ENCODE data around the gene MADD. TPM values are rescaled to one million over a fixed set of nuclear protein-coding genes. Genes with fewer than 3 reads are reported as not detected.

The MADD gene
- polyA plus RNA-seq, 1 donor from 2014 or later, result 66.9 TPM

DNA sequence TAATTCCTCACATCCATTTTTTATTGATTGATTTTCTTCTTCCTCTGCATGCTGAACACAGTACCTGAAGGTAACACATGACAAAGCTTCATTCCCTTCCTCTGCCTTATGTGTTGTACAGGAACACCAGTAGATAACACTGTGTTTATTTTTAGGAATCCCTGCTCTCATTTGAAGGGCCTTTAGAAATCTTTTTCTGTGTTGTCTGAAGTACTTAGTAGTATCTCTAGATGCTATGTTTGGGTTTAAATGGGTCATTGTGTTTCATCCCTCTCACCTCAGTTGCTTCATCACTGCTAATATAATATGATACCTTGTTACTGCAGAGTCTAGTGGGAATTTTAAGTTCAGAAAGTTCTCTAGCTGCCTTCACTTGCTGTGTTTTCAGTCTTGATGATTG lies 10.2 kb downstream of the MADD start:
- H3K9me2 ChIP-seq (ENCODE audit: insufficient read depth, low read length), result no peaks in the 10 kb centered on the region
- no peaks in the 10 kb centered on the region for H3F3A ChIP-seq (ENCODE audit: insufficient read depth, low read length, poor library complexity, severe bottlenecking)
- no peak overlapping the region for H3K9ac ChIP-seq (ENCODE audit: low read length)
- no peaks in the 10 kb centered on the region for H3K36me3 ChIP-seq (ENCODE audit: insufficient read depth, low read length)
- TF ChIP-seq RAD21 (conservative IDR thresholded peaks at IDR 0.05), result no peak
- H3K27me3 ChIP-seq (ENCODE audit: insufficient read depth, low read depth, low read length), result no peaks in the 10 kb centered on the region
- H3K27ac ChIP-seq (ENCODE audit: low read length), result no peak overlapping the region
- peaks cover under 1% of the 10 kb centered on the region for H3K79me2 ChIP-seq (replicated peaks; ENCODE audit: insufficient read depth, low read length)
- H3K4me2 ChIP-seq (ENCODE audit: low read length), result no peak overlapping the region
- H2AFZ ChIP-seq (ENCODE audit: low read depth, low read length), result no peak overlapping the region
- H4K20me1 ChIP-seq (ENCODE audit: insufficient read depth), result no peaks in the 10 kb centered on the region
- no peaks in the 10 kb centered on the region for H3K9me3 ChIP-seq (ENCODE audit: low read length)
- no peak overlapping the region for H3K4me3 ChIP-seq (ENCODE audit: low read length)

DNA sequence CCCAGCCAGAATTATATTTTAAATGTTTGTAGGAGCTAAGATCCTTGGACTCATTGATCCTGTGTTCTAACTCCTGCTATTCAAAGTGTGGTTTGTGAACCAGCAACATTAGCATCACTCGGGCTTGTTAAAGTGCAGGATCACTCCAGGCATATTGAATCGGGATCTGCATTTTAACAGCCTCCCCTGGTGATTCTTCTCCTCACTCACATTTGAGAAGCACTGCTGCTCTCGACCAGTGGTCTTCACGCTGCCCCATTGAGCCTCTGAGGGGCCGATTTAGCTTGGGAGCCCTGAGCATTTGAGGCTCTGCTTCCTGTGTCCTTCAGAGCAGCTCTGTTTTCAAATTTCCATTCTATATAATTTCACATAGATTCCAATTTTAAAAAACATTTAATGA lies 10.9 kb downstream of the MADD start:
- Histone ChIP-seq H3F3A (ENCODE audit: insufficient read depth, low read length, poor library complexity, severe bottlenecking) (no peaks in the 10 kb centered on the region), H4K20me1 (ENCODE audit: insufficient read depth) (no peaks in the 10 kb centered on the region), H3K4me3 (ENCODE audit: low read length) (no peak overlapping the region), H3K4me2 (ENCODE audit: low read length) (no peak overlapping the region), H3K27me3 (ENCODE audit: insufficient read depth, low read depth, low read length) (no peaks in the 10 kb centered on the region), H3K9me2 (ENCODE audit: insufficient read depth, low read length) (no peaks in the 10 kb centered on the region), H3K9ac (ENCODE audit: low read length) (no peak overlapping the region), H2AFZ (ENCODE audit: low read depth, low read length) (no peak overlapping the region), H3K36me3 (ENCODE audit: insufficient read depth, low read length) (no peaks in the 10 kb centered on the region), H3K9me3 (ENCODE audit: low read length) (no peaks in the 10 kb centered on the region), H3K27ac (ENCODE audit: low read length) (no peak overlapping the region), H3K79me2 (replicated peaks; ENCODE audit: insufficient read depth, low read length) (no peaks in the 10 kb centered on the region)
- TF ChIP-seq EP300 (conservative IDR thresholded peaks at IDR 0.05; ENCODE audit: poor library complexity, severe bottlenecking) (no peak), MXI1 (conservative IDR thresholded peaks at IDR 0.05; ENCODE audit: poor library complexity, severe bottlenecking) (no peak), TAF1 (IDR thresholded peaks at IDR 0.05; ENCODE audit: low read depth) (no peak), EZH2 (IDR thresholded peaks at IDR 0.05; ENCODE audit: borderline replicate concordance, insufficient read depth, low read length, poor library complexity, severe bottlenecking) (no peak), SMC3 (conservative IDR thresholded peaks at IDR 0.05; ENCODE audit: poor library complexity) (no peak), RAD21 (conservative IDR thresholded peaks at IDR 0.05) (no peak), POLR2AphosphoS5 (IDR thresholded peaks at IDR 0.05) (no peak)
- TF ChIP-seq, protein P1, sequence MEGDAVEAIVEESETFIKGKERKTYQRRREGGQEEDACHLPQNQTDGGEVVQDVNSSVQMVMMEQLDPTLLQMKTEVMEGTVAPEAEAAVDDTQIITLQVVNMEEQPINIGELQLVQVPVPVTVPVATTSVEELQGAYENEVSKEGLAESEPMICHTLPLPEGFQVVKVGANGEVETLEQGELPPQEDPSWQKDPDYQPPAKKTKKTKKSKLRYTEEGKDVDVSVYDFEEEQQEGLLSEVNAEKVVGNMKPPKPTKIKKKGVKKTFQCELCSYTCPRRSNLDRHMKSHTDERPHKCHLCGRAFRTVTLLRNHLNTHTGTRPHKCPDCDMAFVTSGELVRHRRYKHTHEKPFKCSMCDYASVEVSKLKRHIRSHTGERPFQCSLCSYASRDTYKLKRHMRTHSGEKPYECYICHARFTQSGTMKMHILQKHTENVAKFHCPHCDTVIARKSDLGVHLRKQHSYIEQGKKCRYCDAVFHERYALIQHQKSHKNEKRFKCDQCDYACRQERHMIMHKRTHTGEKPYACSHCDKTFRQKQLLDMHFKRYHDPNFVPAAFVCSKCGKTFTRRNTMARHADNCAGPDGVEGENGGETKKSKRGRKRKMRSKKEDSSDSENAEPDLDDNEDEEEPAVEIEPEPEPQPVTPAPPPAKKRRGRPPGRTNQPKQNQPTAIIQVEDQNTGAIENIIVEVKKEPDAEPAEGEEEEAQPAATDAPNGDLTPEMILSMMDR (IDR thresholded peaks at IDR 0.05; ENCODE audit: poor library complexity, severe bottlenecking), result no peak
- TF ChIP-seq, protein P2, sequence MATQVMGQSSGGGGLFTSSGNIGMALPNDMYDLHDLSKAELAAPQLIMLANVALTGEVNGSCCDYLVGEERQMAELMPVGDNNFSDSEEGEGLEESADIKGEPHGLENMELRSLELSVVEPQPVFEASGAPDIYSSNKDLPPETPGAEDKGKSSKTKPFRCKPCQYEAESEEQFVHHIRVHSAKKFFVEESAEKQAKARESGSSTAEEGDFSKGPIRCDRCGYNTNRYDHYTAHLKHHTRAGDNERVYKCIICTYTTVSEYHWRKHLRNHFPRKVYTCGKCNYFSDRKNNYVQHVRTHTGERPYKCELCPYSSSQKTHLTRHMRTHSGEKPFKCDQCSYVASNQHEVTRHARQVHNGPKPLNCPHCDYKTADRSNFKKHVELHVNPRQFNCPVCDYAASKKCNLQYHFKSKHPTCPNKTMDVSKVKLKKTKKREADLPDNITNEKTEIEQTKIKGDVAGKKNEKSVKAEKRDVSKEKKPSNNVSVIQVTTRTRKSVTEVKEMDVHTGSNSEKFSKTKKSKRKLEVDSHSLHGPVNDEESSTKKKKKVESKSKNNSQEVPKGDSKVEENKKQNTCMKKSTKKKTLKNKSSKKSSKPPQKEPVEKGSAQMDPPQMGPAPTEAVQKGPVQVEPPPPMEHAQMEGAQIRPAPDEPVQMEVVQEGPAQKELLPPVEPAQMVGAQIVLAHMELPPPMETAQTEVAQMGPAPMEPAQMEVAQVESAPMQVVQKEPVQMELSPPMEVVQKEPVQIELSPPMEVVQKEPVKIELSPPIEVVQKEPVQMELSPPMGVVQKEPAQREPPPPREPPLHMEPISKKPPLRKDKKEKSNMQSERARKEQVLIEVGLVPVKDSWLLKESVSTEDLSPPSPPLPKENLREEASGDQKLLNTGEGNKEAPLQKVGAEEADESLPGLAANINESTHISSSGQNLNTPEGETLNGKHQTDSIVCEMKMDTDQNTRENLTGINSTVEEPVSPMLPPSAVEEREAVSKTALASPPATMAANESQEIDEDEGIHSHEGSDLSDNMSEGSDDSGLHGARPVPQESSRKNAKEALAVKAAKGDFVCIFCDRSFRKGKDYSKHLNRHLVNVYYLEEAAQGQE (IDR thresholded peaks at IDR 0.05; ENCODE audit: borderline replicate concordance), result no peak

DNA sequence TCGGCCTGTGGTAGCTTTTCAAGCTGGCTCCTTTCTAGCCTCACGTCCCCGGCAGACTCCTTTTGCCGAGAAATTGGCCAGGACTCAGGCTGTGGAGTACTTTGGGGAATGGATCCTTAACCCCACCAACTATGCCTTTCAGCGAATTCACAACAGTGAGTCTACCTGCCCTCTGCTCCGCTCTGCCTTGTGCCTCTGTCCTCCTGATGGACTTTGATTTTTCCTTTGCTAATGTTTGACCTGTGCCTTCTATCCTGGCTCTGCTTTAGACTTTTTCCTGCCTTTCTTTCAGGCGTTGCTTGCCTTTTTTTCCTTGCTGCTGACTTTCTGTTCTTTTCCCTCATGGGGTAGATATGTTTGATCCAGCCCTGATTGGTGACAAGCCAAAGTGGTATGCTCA lies 12.5 kb downstream of the MADD start:
- H3K9ac ChIP-seq (ENCODE audit: low read length), result no peak overlapping the region
- no peaks in the 10 kb centered on the region for H3K36me3 ChIP-seq (ENCODE audit: insufficient read depth, low read length)
- TF ChIP-seq RAD21 (conservative IDR thresholded peaks at IDR 0.05) (no peak), EP300 (conservative IDR thresholded peaks at IDR 0.05; ENCODE audit: poor library complexity, severe bottlenecking) (no peak)
- H3K4me3 ChIP-seq (ENCODE audit: low read length), result no peak overlapping the region
- no peak overlapping the region for H3K4me2 ChIP-seq (ENCODE audit: low read length)
- H3K9me2 ChIP-seq (ENCODE audit: insufficient read depth, low read length), result no peaks in the 10 kb centered on the region
- no peaks in the 10 kb centered on the region for H3F3A ChIP-seq (ENCODE audit: insufficient read depth, low read length, poor library complexity, severe bottlenecking)
- H3K79me2 ChIP-seq (replicated peaks; ENCODE audit: insufficient read depth, low read length), result no peaks in the 10 kb centered on the region
- no peaks in the 10 kb centered on the region for H4K20me1 ChIP-seq (ENCODE audit: insufficient read depth)
- H3K27ac ChIP-seq (ENCODE audit: low read length), result no peak overlapping the region
- no peak overlapping the region for H2AFZ ChIP-seq (ENCODE audit: low read depth, low read length)
- no peaks in the 10 kb centered on the region for H3K9me3 ChIP-seq (ENCODE audit: low read length)
- no peaks in the 10 kb centered on the region for H3K27me3 ChIP-seq (ENCODE audit: insufficient read depth, low read depth, low read length)
